GM23338 (cell line): ENCODE measurements around the gene ISY1. TPM values are rescaled to one million over a fixed set of nuclear protein-coding genes. Genes with fewer than 3 reads are reported as not detected.

Experiments
- ATAC-seq: fragments of 200-7000 bp; cut with Tn5 transposase; 3 replicates; pipeline ENCODE4 v1.9.1; 2020
- DNase-seq: peaks from one replicate; pipeline ENCODE4 v3.0.0-alpha.2; 2015; ENCODE audit warnings: low spot score
- H2AFZ ChIP-seq: fragments of 200-600 bp; sonication (generic); 2 replicates; pipeline ENCODE4 v1.8.0; 2016; ENCODE audit warnings: antibody characterized with exemption, mild to moderate bottlenecking, moderate library complexity
- H3F3A ChIP-seq: fragments of 200-600 bp; sonication (generic); replicated peaks from 2 replicates; pipeline ENCODE4 v1.8.0; 2017; ENCODE audit warnings: antibody characterized with exemption, mixed run types, low read depth
- H3K27ac ChIP-seq: fragments of 200-600 bp; sonication (generic); 2 replicates; pipeline ENCODE4 v1.6.1; 2016; ENCODE audit warnings: low read depth
- H3K27me3 ChIP-seq: fragments of 200-600 bp; sonication (generic); 2 replicates; pipeline ENCODE4 v1.8.0; 2016; ENCODE audit warnings: mild to moderate bottlenecking, mixed run types, moderate library complexity; ENCODE audit not compliant: insufficient read depth
- H3K36me3 ChIP-seq: fragments of 200-600 bp; sonication (generic); 2 replicates; pipeline ENCODE4 v1.8.0; 2016; ENCODE audit warnings: mild to moderate bottlenecking; ENCODE audit not compliant: insufficient read depth
- H3K4me1 ChIP-seq: fragments of 200-600 bp; sonication (generic); 2 replicates; pipeline ENCODE4 v1.8.0; 2016; ENCODE audit warnings: mild to moderate bottlenecking, moderate library complexity; ENCODE audit not compliant: insufficient read depth
- H3K4me2 ChIP-seq: fragments of 200-600 bp; sonication (generic); 2 replicates; pipeline ENCODE4 v1.7.1; 2017; ENCODE audit warnings: mixed run types
- H3K4me3 ChIP-seq: fragments of 200-600 bp; sonication (generic); 2 replicates; pipeline ENCODE4 v1.6.1; 2016; ENCODE audit warnings: mixed run types
- H3K79me2 ChIP-seq: fragments of 200-600 bp; sonication (generic); replicated peaks from 2 replicates; pipeline ENCODE4 v1.8.0; 2017; ENCODE audit warnings: mild to moderate bottlenecking; ENCODE audit not compliant: insufficient read depth
- H3K9me2 ChIP-seq: fragments of 200-600 bp; sonication (generic); 2 replicates; pipeline ENCODE4 v1.8.0; 2017; ENCODE audit not compliant: insufficient read depth
- H4K20me1 ChIP-seq: fragments of 200-600 bp; sonication (generic); replicated peaks from 2 replicates; pipeline ENCODE4 v1.8.0; 2017; ENCODE audit warnings: mild to moderate bottlenecking; ENCODE audit not compliant: insufficient read depth
- H3K27ac Mint-ChIP-seq: 2 replicates; pipeline ENCODE4 v1.8.0; 2020; ENCODE audit warnings: inconsistent platforms, mild to moderate bottlenecking, moderate library complexity, mixed read lengths
- H3K27me3 Mint-ChIP-seq: 3 replicates; pipeline ENCODE4 v1.8.0; 2022; ENCODE audit warnings: low read depth, mild to moderate bottlenecking, moderate library complexity, mixed read lengths, inconsistent platforms; ENCODE audit not compliant: insufficient read depth, poor library complexity
- H3K36me3 Mint-ChIP-seq: 3 replicates; pipeline ENCODE4 v1.8.0; 2021; ENCODE audit warnings: low read depth, mild to moderate bottlenecking, inconsistent platforms, moderate library complexity, mixed read lengths
- H3K4me1 Mint-ChIP-seq: 3 replicates; pipeline ENCODE4 v1.8.0; 2020; ENCODE audit warnings: mild to moderate bottlenecking, inconsistent platforms, mixed read lengths
- H3K4me3 Mint-ChIP-seq: 3 replicates; pipeline ENCODE4 v1.8.0; 2021; ENCODE audit warnings: moderate library complexity, mild to moderate bottlenecking, inconsistent platforms, mixed read lengths
- H3K9me3 Mint-ChIP-seq: 3 replicates; pipeline ENCODE4 v1.8.0; 2020; ENCODE audit warnings: moderate library complexity, mild to moderate bottlenecking, inconsistent platforms, mixed read lengths
- CTCF ChIP-seq, 2 experiments: fragments of 200-600 bp in 1 of 2; sonication (generic) in 1 of 2; conservative IDR thresholded peaks; 2 replicates each; pipeline versions ENCODE4 v1.5.1 to v1.6.1; 2016 to 2017; ENCODE audit warnings: antibody characterized with exemption in 2 of 2, low read depth in 2 of 2, mild to moderate bottlenecking in 2 of 2, moderate library complexity in 1 of 2
- ETS1 ChIP-seq: IDR thresholded peaks from 2 replicates; pipeline ENCODE4 v1.6.1; 2016; ENCODE audit warnings: antibody characterized with exemption
- JUNB ChIP-seq: IDR thresholded peaks from one replicate; pipeline ENCODE4 v1.6.1; 2016; ENCODE audit warnings: antibody characterized with exemption; ENCODE audit not compliant: unreplicated experiment
- NANOG ChIP-seq: IDR thresholded peaks from 2 replicates; pipeline ENCODE4 v1.6.1; 2016; ENCODE audit warnings: antibody characterized with exemption, borderline replicate concordance
- POLR2AphosphoS5 ChIP-seq: IDR thresholded peaks from 2 replicates; pipeline ENCODE4 v1.6.1; 2016; ENCODE audit warnings: antibody characterized with exemption, low read depth
- REST ChIP-seq: IDR thresholded peaks from one replicate; pipeline ENCODE4 v1.6.1; 2018; ENCODE audit warnings: antibody characterized with exemption; ENCODE audit not compliant: unreplicated experiment
- ZNF114 ChIP-seq: fragments of 250-450 bp; sonication (Bioruptor Pico); IDR thresholded peaks from 2 replicates; pipeline ENCODE4 v1.5.0; 2020; ENCODE audit warnings: mild to moderate bottlenecking, moderate library complexity
- ZNF462 ChIP-seq: fragments of 250-450 bp; sonication (Bioruptor Pico); IDR thresholded peaks from 2 replicates; pipeline ENCODE4 v1.5.0; 2020; ENCODE audit warnings: mild to moderate bottlenecking, moderate library complexity
- polyA plus RNA-seq: library from polyadenylated mRNA; unstranded; fragments of >200 nt; fragmentation: Nextera tagmentation; extraction: Ambion mirVana; gene quantifications from 2 replicates; pipeline ENCODE4 v1.2.1, GENCODE V29; 2016
- total RNA-seq: library from RNA; depleted of rRNA; stranded (reverse); fragments of >200 nt; shearing (Covaris generic); gene quantifications from 2 replicates; pipeline ENCODE4 v1.2.3, GENCODE V29; 2014

The ISY1 gene
- total and polyA plus RNA-seq, 2 experiments from 2014 or later, result 11.3 to 23.6 TPM

- TF ChIP-seq CTCF (conservative IDR thresholded peaks at IDR 0.05; ENCODE audit: low read depth in 2 of 2) (no peak), JUNB (no peak), REST (no peak)
These were observed 75.0 kb downstream of the ISY1 start (continued) for GRCh38 chr3:129085818-129086217.

- Histone ChIP-seq H3K4me1 (no peaks in the 10 kb centered on the region), H3F3A (no peaks in the 10 kb centered on the region), H4K20me1 (no peaks in the 10 kb centered on the region), H3K27me3 (no peaks in the 10 kb centered on the region), H3K27ac (no peak overlapping the region), H3K4me3 (no peak overlapping the region), H3K9me2 (no peaks in the 10 kb centered on the region), H3K79me2 (no peaks in the 10 kb centered on the region), H3K4me2 (no peak overlapping the region), H2AFZ (no peak overlapping the region), H3K36me3 (no peaks in the 10 kb centered on the region)
- TF ChIP-seq NANOG (no peak), ZNF462 (no peak), ZNF114 (CRISPR knock-in tag) (no peak), JUNB (no peak), ETS1 (no peak), POLR2AphosphoS5 (no peak)
- DNase-seq (no peak), ATAC-seq (no peak)
- no peaks in the 10 kb centered on the region for H3K9me3 Mint-ChIP-seq
- peak overlapping the region; percentile 69 for H3K27ac Mint-ChIP-seq
- H3K27me3 Mint-ChIP-seq, result peaks cover 6% of the 10 kb centered on the region
- no peaks in the 10 kb centered on the region for H3K36me3 Mint-ChIP-seq
- H3K4me3 Mint-ChIP-seq, result no peak overlapping the region
- no peaks in the 10 kb centered on the region for H3K4me1 Mint-ChIP-seq
These were observed 75.6 kb downstream of the ISY1 start for GRCh38 chr3:129085165-129085715.
